A549 (cell line): ENCODE data around the gene ARHGAP30. TPM values are rescaled to one million over a fixed set of nuclear protein-coding genes. Genes with fewer than 3 reads are reported as not detected.

Experiments used
- ATAC-seq, 2 experiments: fragments of 200-7000 bp in 1 of 2; fragments of >200 bp in 1 of 2; cut with Nextera tagmentation in 1 of 2; cut with Tn5 transposase in 1 of 2; 3 replicates each; pipeline versions ENCODE4 v1.8.0 to v1.9.1; 2018 to 2020; ENCODE audit warnings: mild to moderate bottlenecking in 1 of 2, moderate library complexity in 1 of 2
- CTCF ChIA-PET: fragments of 300-600 bp; sonication (Branson Sonifier 250); formaldehyde crosslinking; extraction: SDS; loops from one replicate; lab custom pipeline; 2021; ENCODE audit warnings: antibody characterized with exemption, inconsistent platforms; lab: Yijun Ruan, JAX
- POLR2A ChIA-PET: fragments of 350-600 bp; formaldehyde crosslinking; extraction: SDS; loops from one replicate; lab custom pipeline; 2021; ENCODE audit warnings: antibody characterized with exemption, inconsistent platforms; lab: Yijun Ruan, JAX
- DNase-seq, 2 experiments: peaks; one replicate each; pipeline versions ENCODE4 v3.0.0 to v3.0.0-alpha.2; 2011 to 2016; ENCODE audit warnings: low read depth in 1 of 2, low spot score in 1 of 2
- FAIRE-seq: peaks from 2 replicates; lab custom pipeline; 2011; peaks lifted over from hg19 to GRCh38; lab: Jason Lieb, UNC
- H3K27ac ChIP-seq, 2 experiments: fragments of >200 bp; sonication (Bioruptor Twin); formaldehyde crosslinking; 3 replicates each; pipeline ENCODE4 v1.5.1; 2016 to 2017
- H3K4me1 ChIP-seq: fragments of >200 bp; sonication (Bioruptor Twin); formaldehyde crosslinking; 3 replicates; pipeline ENCODE4 v1.6.1; 2016
- H3K4me2 ChIP-seq: fragments of >200 bp; sonication (Bioruptor Twin); formaldehyde crosslinking; 3 replicates; pipeline ENCODE4 v1.6.1; 2016
- H3K4me3 ChIP-seq: fragments of >200 bp; sonication (Bioruptor Twin); formaldehyde crosslinking; 3 replicates; pipeline ENCODE4 v1.5.1; 2016
- H3K9me3 ChIP-seq: fragments of >200 bp; sonication (Bioruptor Twin); formaldehyde crosslinking; 3 replicates; pipeline ENCODE4 v1.6.1; 2016
- CBX2 ChIP-seq: fragments of 200-600 bp; sonication (generic); IDR thresholded peaks from 2 replicates; pipeline ENCODE4 v1.6.1; 2016; ENCODE audit warnings: low read depth, mild to moderate bottlenecking, borderline replicate concordance
- CHD4 ChIP-seq: fragments of 200-600 bp; sonication (generic); IDR thresholded peaks from 2 replicates; pipeline ENCODE4 v1.6.1; 2016; ENCODE audit warnings: antibody characterized with exemption, mild to moderate bottlenecking, borderline replicate concordance
- E2F6 ChIP-seq: IDR thresholded peaks from 2 replicates; pipeline ENCODE4 v1.6.1; 2012; ENCODE audit warnings: low read depth, borderline replicate concordance
- EHF ChIP-seq: fragments of 250-450 bp; sonication (Bioruptor Pico); IDR thresholded peaks from 2 replicates; pipeline ENCODE4 v1.5.0; 2020; ENCODE audit warnings: mild to moderate bottlenecking
- EP300 ChIP-seq, 2 experiments: fragments of >200 bp; sonication (Bioruptor Twin); formaldehyde crosslinking; IDR thresholded peaks; 2 replicates in 1 of 2; 3 replicates in 1 of 2; pipeline ENCODE4 v1.6.1; 2016 to 2017
- ESRRA ChIP-seq: fragments of 150-350 bp; IDR thresholded peaks from 2 replicates; pipeline ENCODE4 v1.6.1; 2014; ENCODE audit warnings: mild to moderate bottlenecking, low read length, borderline replicate concordance
- FOXS1 ChIP-seq: fragments of 250-450 bp; sonication (Bioruptor Pico); IDR thresholded peaks from 2 replicates; pipeline ENCODE4 v1.5.0; 2020; ENCODE audit warnings: mild to moderate bottlenecking, moderate library complexity
- HEYL ChIP-seq: fragments of 250-450 bp; sonication (Bioruptor Pico); IDR thresholded peaks from 2 replicates; pipeline ENCODE4 v1.8.0; 2021; ENCODE audit warnings: mild to moderate bottlenecking, moderate library complexity
- JUN ChIP-seq, 2 experiments: fragments of >200 bp; sonication (Bioruptor Twin); formaldehyde crosslinking; IDR thresholded peaks; 2 replicates in 1 of 2; 3 replicates in 1 of 2; pipeline ENCODE4 v1.6.1; 2016 to 2017
- KDM5A ChIP-seq: fragments of 200-600 bp; sonication (generic); IDR thresholded peaks from 2 replicates; pipeline ENCODE4 v1.6.1; 2016; ENCODE audit warnings: antibody characterized with exemption, mild to moderate bottlenecking
- MAFK ChIP-seq: fragments of 450-650 bp; IDR thresholded peaks from 2 replicates; pipeline ENCODE4 v1.6.1; 2014; ENCODE audit not compliant: partially characterized antibody
- MAZ ChIP-seq: fragments of 150-350 bp; IDR thresholded peaks from 2 replicates; pipeline ENCODE4 v1.6.1; 2014; ENCODE audit warnings: antibody characterized with exemption, low read depth, low read length, borderline replicate concordance
- MYC ChIP-seq: IDR thresholded peaks from 2 replicates; pipeline ENCODE4 v1.6.1; 2012; ENCODE audit warnings: mild to moderate bottlenecking, inconsistent platforms, low read length, improper control_type of control experiment, borderline replicate concordance
- NFE2L2 ChIP-seq: fragments of 150-350 bp; conservative IDR thresholded peaks from 2 replicates; pipeline ENCODE4 v1.6.1; 2014; ENCODE audit warnings: low read length
- NPAS2 ChIP-seq: fragments of 250-450 bp; sonication (Bioruptor Pico); IDR thresholded peaks from 2 replicates; pipeline ENCODE4 v1.8.0; 2022; ENCODE audit warnings: mild to moderate bottlenecking, moderate library complexity, borderline replicate concordance
- PHF8 ChIP-seq: fragments of 200-600 bp; sonication (generic); IDR thresholded peaks from 2 replicates; pipeline ENCODE4 v1.6.1; 2016; ENCODE audit warnings: low read depth, mild to moderate bottlenecking, antibody characterized with exemption, moderate library complexity, borderline replicate concordance
- POLR2A ChIP-seq: IDR thresholded peaks from 2 replicates; pipeline ENCODE4 v1.6.1; 2012; ENCODE audit warnings: mild to moderate bottlenecking, low read length
- RCOR1 ChIP-seq: fragments of 150-350 bp; IDR thresholded peaks from 2 replicates; pipeline ENCODE4 v1.6.1; 2014; ENCODE audit warnings: antibody characterized with exemption, low read length, low read depth
- RFX5 ChIP-seq: fragments of 450-650 bp; IDR thresholded peaks from 2 replicates; pipeline ENCODE4 v1.7.1; 2014; ENCODE audit warnings: antibody characterized with exemption, mild to moderate bottlenecking, moderate library complexity
- SREBF2 ChIP-seq: fragments of 450-650 bp; IDR thresholded peaks from 2 replicates; pipeline ENCODE4 v1.6.1; 2014; ENCODE audit warnings: mild to moderate bottlenecking, moderate library complexity
- TFCP2L1 ChIP-seq: fragments of 250-450 bp; sonication (Bioruptor Pico); IDR thresholded peaks from 2 replicates; pipeline ENCODE4 v1.5.0; 2021; ENCODE audit warnings: mild to moderate bottlenecking
- USF2 ChIP-seq: fragments of 450-650 bp; IDR thresholded peaks from 2 replicates; pipeline ENCODE4 v1.6.1; 2014; ENCODE audit warnings: antibody characterized with exemption
- ZFP36 ChIP-seq: fragments of 450-650 bp; IDR thresholded peaks from 2 replicates; pipeline ENCODE4 v1.6.1; 2014; ENCODE audit warnings: borderline replicate concordance; ENCODE audit not compliant: partially characterized antibody
- WGBS: methylation state at CpG from one replicate; pipeline ENCODE4 v1.1.6; 2017; ENCODE audit errors: missing lambda C conversion rate; 5-methylcytosine and 5-hydroxymethylcytosine counted together
- polyA plus RNA-seq, 4 experiments: library from polyadenylated mRNA; depleted of rRNA in 3 of 4; stranded (reverse); fragments of >200 nt; fragmentation: RNase III in 1 of 4; extraction: RNeasy Plus Mini Kit Qiagen cat#74134 plus additional on column Dnase treatment in 1 of 4; gene quantifications; 2 replicates in 3 of 4; 3 replicates in 1 of 4; pipeline ENCODE4 v1.2.3, GENCODE V29; 2011 to 2017
- TF ChIP-seq, protein P1 (sequence below): fragments of >200 bp; sonication (Bioruptor Twin); formaldehyde crosslinking; IDR thresholded peaks from 2 replicates; pipeline ENCODE4 v1.6.1; 2016
- TF ChIP-seq, protein P2 (sequence below): IDR thresholded peaks from 2 replicates; pipeline ENCODE4 v1.6.1; 2012

ARHGAP30 gene
- polyA plus RNA-seq, 2 of the 4 experiments (the other 2 are of a cell fraction) = 0.06 to 0.13 TPM

- no peak for FAIRE-seq
- Histone ChIP-seq H3K9me3 (no peaks in the 10 kb centered on the region), H3K4me1 (peaks cover 27% of the 10 kb centered on the region), H3K4me2 (no peak overlapping the region), H3K4me3 (no peak overlapping the region), H3K27ac (no peak overlapping the region)
- CTCF ChIA-PET = interaction anchor here (0.6 to 13.9 kb wide), 24 partner anchors 9 to 121 kb away, joined by 3 to 319 read pairs (median 7); partner anchors contain the start of genes B4GALT3, ITLN2, KLHDC9 and NECTIN4
- 67% methylated on average over 4 of the region's 4 CpGs for WGBS
- DNase-seq = no peak
- TF ChIP-seq, protein P1, sequence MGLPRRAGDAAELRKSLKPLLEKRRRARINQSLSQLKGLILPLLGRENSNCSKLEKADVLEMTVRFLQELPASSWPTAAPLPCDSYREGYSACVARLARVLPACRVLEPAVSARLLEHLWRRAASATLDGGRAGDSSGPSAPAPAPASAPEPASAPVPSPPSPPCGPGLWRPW = no peak
- TF ChIP-seq CHD4 (no peak), HEYL (CRISPR knock-in tag) (no peak), FOXS1 (CRISPR knock-in tag) (no peak), KDM5A (no peak), CBX2 (no peak), MYC (no peak)
- TF ChIP-seq, all 56 proteins: peak for 0
- POLR2A ChIA-PET = interaction anchor here (0.6 kb wide), 1 partner anchor 71 kb away, joined by 4 read pairs; no protein-coding TSS in a partner anchor
- ATAC-seq = no peak
Measured at GRCh38 chr1:161070761-161071160, 1.1 kb upstream of the ARHGAP30 start.

GRCh38 chr1:161069241-161069640 is 450 bp downstream of the ARHGAP30 start:
- no peak overlapping the region for H3K4me2 ChIP-seq
- FAIRE-seq = no peak
- DNase-seq = no peak
- peaks cover 17% of the 10 kb centered on the region for H3K4me1 ChIP-seq
- H3K4me3 ChIP-seq = no peak overlapping the region
- no peak overlapping the region for H3K27ac ChIP-seq
- POLR2A ChIA-PET = no interaction called here
- TF ChIP-seq EHF (CRISPR knock-in tag) = no peak
- TF ChIP-seq USF2 = no peak
- TF ChIP-seq, all 56 proteins: peak for 0
- no peak for ATAC-seq
- CTCF ChIA-PET = interaction anchor here (8.0 to 13.9 kb wide), 2 partner anchors 18 to 28 kb away, joined by 74 to 319 read pairs; partner anchors contain the start of genes KLHDC9 and NECTIN4
- 87% methylated on average over 9 of the region's 9 CpGs for WGBS
- no peaks in the 10 kb centered on the region for H3K9me3 ChIP-seq

DNA sequence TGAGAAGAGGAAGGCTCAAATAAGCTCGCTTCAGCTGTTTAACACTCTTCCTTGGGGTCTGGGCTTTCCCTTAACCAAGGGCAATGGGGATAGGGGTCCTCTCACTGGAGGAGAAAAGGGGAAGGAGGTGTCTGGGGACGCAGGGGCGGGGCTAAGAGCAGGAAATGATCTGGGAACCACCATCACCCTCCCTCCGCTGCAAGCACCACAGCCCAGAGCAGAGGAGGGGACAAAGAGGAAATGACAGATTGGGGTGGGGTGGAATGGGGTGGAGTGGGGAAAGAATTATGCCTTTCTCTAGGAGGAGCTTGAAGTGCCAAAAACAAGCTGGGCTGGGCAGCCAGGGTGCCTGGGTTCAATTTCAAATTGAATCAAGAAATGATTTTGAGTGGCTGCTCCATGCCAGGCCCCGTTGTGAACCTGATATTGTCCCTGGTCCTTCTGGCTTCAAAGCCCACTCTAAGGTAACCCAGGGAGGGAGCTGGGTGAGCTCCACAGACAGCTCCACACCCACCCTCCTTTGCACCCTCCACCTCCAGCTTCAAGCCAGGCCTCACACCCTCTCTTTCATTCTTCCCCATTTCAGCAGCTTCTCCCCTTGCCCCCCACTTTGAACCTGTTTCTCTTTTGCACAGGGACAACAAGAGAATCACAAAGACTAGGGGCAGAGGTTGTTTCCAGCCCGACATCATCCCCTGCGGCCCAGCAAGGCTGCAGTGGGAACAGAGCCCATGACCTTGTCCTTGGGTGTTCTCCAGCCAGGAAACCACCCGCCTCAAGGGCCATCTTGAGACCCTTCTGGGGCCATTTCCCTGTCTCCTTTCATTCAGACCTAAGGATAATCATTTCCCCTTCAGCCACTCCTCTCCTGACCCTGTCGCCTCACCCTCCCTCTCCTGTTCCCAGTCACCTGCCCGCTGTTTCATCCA is 1.1 kb downstream of the ARHGAP30 start:
- no peaks in the 10 kb centered on the region for H3K9me3 ChIP-seq
- WGBS = 82% methylated on average over 10 of the region's 10 CpGs
- H3K4me3 ChIP-seq = no peak overlapping the region
- no peak overlapping the region for H3K4me2 ChIP-seq
- ChIA-PET CTCF (interaction anchor here (1.2 to 13.9 kb wide), 4 partner anchors 12 to 71 kb away, joined by 3 to 319 read pairs (median 5); partner anchors contain the start of gene KLHDC9), POLR2A (no interaction called here)
- ATAC-seq (no peak; a peak in 2 of 6 replicates), DNase-seq (no peak), FAIRE-seq (no peak)
- H3K27ac ChIP-seq = no peak overlapping the region
- peaks cover 13% of the 10 kb centered on the region for H3K4me1 ChIP-seq
- no peak for TF ChIP-seq ESRRA
- no peak for TF ChIP-seq JUN (IDR thresholded peaks at IDR 0.05)
- no peak for TF ChIP-seq SREBF2
- TF ChIP-seq NFE2L2 = no peak

DNA sequence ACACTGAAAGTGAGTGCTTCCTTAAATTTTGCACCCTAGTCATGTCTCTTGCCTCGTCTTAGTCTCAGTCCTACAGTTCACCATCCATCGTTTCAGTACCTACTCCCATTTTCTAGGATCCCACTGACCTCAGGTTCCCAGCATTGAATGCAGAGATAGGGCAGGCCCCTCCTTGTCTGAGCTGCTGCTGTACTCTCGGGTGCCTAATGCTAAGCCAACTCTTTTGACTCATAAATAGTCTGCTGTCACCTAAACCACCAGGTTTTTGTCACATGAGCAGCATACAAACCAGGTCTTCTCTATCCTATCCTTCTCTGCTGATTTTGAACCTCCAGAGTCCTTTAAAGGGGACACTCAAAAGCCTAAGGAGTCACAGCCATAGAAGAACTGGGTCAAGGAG is 3.0 kb downstream of the ARHGAP30 start:
- ATAC-seq (no peak), FAIRE-seq (no peak), DNase-seq (no peak)
- Histone ChIP-seq H3K4me3 (no peak overlapping the region), H3K4me1 (peaks cover 7% of the 10 kb centered on the region; the same call in 2 of the 3 replicates), H3K4me2 (no peak overlapping the region)
- WGBS = 57% methylated on average over 3 of the region's 3 CpGs
- CTCF ChIA-PET = interaction anchor here (13.9 kb wide), 1 partner anchor 30 kb away, joined by 319 read pairs; the partner anchor contains the start of gene KLHDC9
- no peak for TF ChIP-seq EP300 (IDR thresholded peaks at IDR 0.05)
- no peak for TF ChIP-seq POLR2A
- TF ChIP-seq NPAS2 (CRISPR knock-in tag) = no peak
- TF ChIP-seq CHD4 = no peak
- TF ChIP-seq EHF (CRISPR knock-in tag) = no peak
- TF ChIP-seq, protein P2, sequence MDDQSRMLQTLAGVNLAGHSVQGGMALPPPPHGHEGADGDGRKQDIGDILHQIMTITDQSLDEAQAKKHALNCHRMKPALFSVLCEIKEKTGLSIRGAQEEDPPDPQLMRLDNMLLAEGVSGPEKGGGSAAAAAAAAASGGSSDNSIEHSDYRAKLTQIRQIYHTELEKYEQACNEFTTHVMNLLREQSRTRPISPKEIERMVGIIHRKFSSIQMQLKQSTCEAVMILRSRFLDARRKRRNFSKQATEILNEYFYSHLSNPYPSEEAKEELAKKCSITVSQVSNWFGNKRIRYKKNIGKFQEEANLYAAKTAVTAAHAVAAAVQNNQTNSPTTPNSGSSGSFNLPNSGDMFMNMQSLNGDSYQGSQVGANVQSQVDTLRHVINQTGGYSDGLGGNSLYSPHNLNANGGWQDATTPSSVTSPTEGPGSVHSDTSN = no peak
- no peak for TF ChIP-seq ZFP36
- TF ChIP-seq E2F6 = no peak
- TF ChIP-seq MAFK = no peak
- TF ChIP-seq, protein P1 = no peak
- TF ChIP-seq HEYL (CRISPR knock-in tag) = no peak
- no peak for TF ChIP-seq TFCP2L1 (CRISPR knock-in tag)
- TF ChIP-seq RFX5 = no peak
- TF ChIP-seq JUN (IDR thresholded peaks at IDR 0.05) = no peak
- no peak for TF ChIP-seq ESRRA
- no peak for TF ChIP-seq MYC
- TF ChIP-seq RCOR1 = no peak
- no peak for TF ChIP-seq MAZ
- no peak for TF ChIP-seq PHF8
- TF ChIP-seq, all 56 proteins: peak for 0
- POLR2A ChIA-PET = no interaction called here
- H3K27ac ChIP-seq = no peak overlapping the region
- H3K9me3 ChIP-seq = no peaks in the 10 kb centered on the region
